Measurements from ENCODE around the gene TSPAN31. TPM values are rescaled to one million over a fixed set of nuclear protein-coding genes. Genes with fewer than 3 reads are reported as not detected.

The TSPAN31 gene
- total RNA-seq, 2 donors from 2014 or later, result 21.7 to 27.8 TPM

- H3K4me1 Mint-ChIP-seq, result peaks cover 4% of the 10 kb centered on the region
These were observed 39.0 kb downstream of the TSPAN31 start for GRCh38 chr12:57783861-57784260.

GRCh38 chr12:57793920-57794319 is 49.1 kb downstream of the TSPAN31 start:
- H3K27me3 Mint-ChIP-seq (ENCODE audit: insufficient read depth), result no peaks in the 10 kb centered on the region
- no peak overlapping the region for H3K27ac Mint-ChIP-seq
- peaks cover 74% of the 10 kb centered on the region for H3K36me3 ChIP-seq (ENCODE audit: control insufficient read depth, insufficient read depth, low read length)
- H3K4me1 Mint-ChIP-seq, result no peaks in the 10 kb centered on the region
- H3K36me3 Mint-ChIP-seq (ENCODE audit: low read depth), result peaks cover 62% of the 10 kb centered on the region
- H3K27ac ChIP-seq (ENCODE audit: low read depth, low read length), result no peak overlapping the region
- no peaks in the 10 kb centered on the region for H3K9me3 ChIP-seq (ENCODE audit: control insufficient read depth, low read length)
- no peak overlapping the region for H3K4me3 ChIP-seq (ENCODE audit: low read length)
- no peaks in the 10 kb centered on the region for H3K27me3 ChIP-seq (ENCODE audit: control insufficient read depth, insufficient read depth, low read length, poor library complexity, severe bottlenecking)
- H3K9me3 Mint-ChIP-seq, result no peaks in the 10 kb centered on the region
- no peak overlapping the region for H3K9ac ChIP-seq (ENCODE audit: extremely low read depth, low read length, poor library complexity, severe bottlenecking)
- H3K4me1 ChIP-seq (ENCODE audit: control insufficient read depth, insufficient read depth, low read length), result no peaks in the 10 kb centered on the region
- no peak overlapping the region for H3K4me3 Mint-ChIP-seq
- WGBS, 2 experiments (ENCODE audit: insufficient coverage in 1 of 2, insufficient read length in 1 of 2), result 82 to 100% methylated on average over 1 of the region's 1 CpG
- DNase-seq, result no peak
- no peak for TF ChIP-seq CTCF (conservative IDR thresholded peaks at IDR 0.05)

More at GRCh38 chr12:57783861-57784260, 39.0 kb downstream of the TSPAN31 start:
- H3K9me3 ChIP-seq (ENCODE audit: control insufficient read depth, low read length), result no peaks in the 10 kb centered on the region
- H3K4me3 ChIP-seq (ENCODE audit: low read length), result no peak overlapping the region
- H3K9ac ChIP-seq (ENCODE audit: extremely low read depth, low read length, poor library complexity, severe bottlenecking), result no peak overlapping the region
- DNase-seq, result no peak
- Mint-ChIP-seq H3K36me3 (ENCODE audit: low read depth) (peaks cover 31% of the 10 kb centered on the region), H3K27ac (no peak overlapping the region), H3K27me3 (ENCODE audit: insufficient read depth) (no peaks in the 10 kb centered on the region), H3K4me3 (peak overlapping the region; percentile 100), H3K9me3 (no peaks in the 10 kb centered on the region)
- WGBS, 2 experiments (ENCODE audit: insufficient coverage in 1 of 2, insufficient read length in 1 of 2), result 94 to 100% methylated on average over 4 to 11 of the region's 11 CpGs
- no peaks in the 10 kb centered on the region for H3K27me3 ChIP-seq (ENCODE audit: control insufficient read depth, insufficient read depth, low read length, poor library complexity, severe bottlenecking)
- no peak for TF ChIP-seq CTCF (conservative IDR thresholded peaks at IDR 0.05)
- H3K36me3 ChIP-seq (ENCODE audit: control insufficient read depth, insufficient read depth, low read length), result peaks cover 42% of the 10 kb centered on the region
- H3K27ac ChIP-seq (ENCODE audit: low read depth, low read length), result no peak overlapping the region
- H3K4me1 ChIP-seq (ENCODE audit: control insufficient read depth, insufficient read depth, low read length), result no peaks in the 10 kb centered on the region

DNA sequence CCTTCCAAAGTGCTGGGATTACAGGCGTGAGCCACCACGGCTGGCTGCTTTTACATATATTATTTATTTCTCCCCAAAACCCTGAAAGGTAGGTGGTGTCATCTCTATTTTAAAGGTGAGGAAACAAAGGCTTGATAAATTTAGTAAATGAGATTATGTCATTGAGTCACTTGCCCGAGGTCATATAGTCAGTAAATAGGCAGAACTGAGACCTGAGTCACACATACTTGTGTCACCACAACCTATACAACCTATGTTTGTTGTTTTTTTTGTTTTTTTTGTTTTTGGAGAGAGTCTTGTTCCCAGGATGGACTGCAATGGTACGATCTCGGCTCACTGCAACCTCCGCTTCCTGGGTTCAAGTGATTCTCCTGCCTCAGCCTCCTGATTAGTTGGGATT is 50.5 kb downstream of the TSPAN31 start:
- no peak overlapping the region for H3K9ac ChIP-seq (ENCODE audit: extremely low read depth, low read length, poor library complexity, severe bottlenecking)
- Mint-ChIP-seq H3K9me3 (no peaks in the 10 kb centered on the region), H3K36me3 (ENCODE audit: low read depth) (peaks cover 54% of the 10 kb centered on the region), H3K27ac (no peak overlapping the region), H3K4me3 (no peak overlapping the region), H3K27me3 (ENCODE audit: insufficient read depth) (no peaks in the 10 kb centered on the region), H3K4me1 (no peaks in the 10 kb centered on the region)
- peaks cover 72% of the 10 kb centered on the region for H3K36me3 ChIP-seq (ENCODE audit: control insufficient read depth, insufficient read depth, low read length)
- no peaks in the 10 kb centered on the region for H3K27me3 ChIP-seq (ENCODE audit: control insufficient read depth, insufficient read depth, low read length, poor library complexity, severe bottlenecking)
- H3K27ac ChIP-seq (ENCODE audit: low read depth, low read length), result no peak overlapping the region
- no peaks in the 10 kb centered on the region for H3K9me3 ChIP-seq (ENCODE audit: control insufficient read depth, low read length)
- no peak for TF ChIP-seq CTCF (conservative IDR thresholded peaks at IDR 0.05)
- no peaks in the 10 kb centered on the region for H3K4me1 ChIP-seq (ENCODE audit: control insufficient read depth, insufficient read depth, low read length)
- no peak for DNase-seq
- H3K4me3 ChIP-seq (ENCODE audit: low read length), result no peak overlapping the region
- 99 to 100% methylated on average over 2 to 6 of the region's 6 CpGs for WGBS, 2 experiments (ENCODE audit: insufficient coverage in 1 of 2, insufficient read length in 1 of 2)

Measured in endodermal cell (in vitro differentiated cells).